GM21825 (cell line): ENCODE data around the gene STIP1.
A peak's percentile ranks its signal among the peaks of the same experiment; 100 is the strongest.

Experiments
- ATAC-seq: cut with Tn5 transposase; IDR thresholded peaks from one replicate; pipeline ENCODE4 v1.9.1; 2021; ENCODE audit warnings: mild to moderate bottlenecking, moderate library complexity; ENCODE audit not compliant: unreplicated experiment

Gene STIP1

DNA sequence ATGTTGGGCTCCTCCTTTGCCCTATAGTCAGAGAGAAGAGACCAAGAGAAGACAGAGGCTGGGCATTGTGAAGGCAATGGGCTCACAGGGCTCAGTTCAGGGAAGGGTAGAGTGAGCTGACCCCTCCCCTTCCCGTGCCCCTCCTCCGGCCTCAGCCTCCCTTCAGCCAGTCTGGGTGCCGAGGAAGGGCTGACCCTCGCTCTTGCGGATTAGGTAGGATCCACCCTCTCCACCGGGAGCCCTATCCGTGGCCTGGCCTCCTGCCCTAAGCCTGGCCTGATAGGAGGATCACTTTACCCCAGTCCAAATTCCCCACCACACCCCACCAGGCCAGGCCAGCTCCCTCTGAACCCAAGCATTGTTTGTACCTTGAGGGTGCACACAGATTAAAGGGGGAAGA, 62.6 kb downstream of the STIP1 start:
- ATAC-seq: no peak

DNA sequence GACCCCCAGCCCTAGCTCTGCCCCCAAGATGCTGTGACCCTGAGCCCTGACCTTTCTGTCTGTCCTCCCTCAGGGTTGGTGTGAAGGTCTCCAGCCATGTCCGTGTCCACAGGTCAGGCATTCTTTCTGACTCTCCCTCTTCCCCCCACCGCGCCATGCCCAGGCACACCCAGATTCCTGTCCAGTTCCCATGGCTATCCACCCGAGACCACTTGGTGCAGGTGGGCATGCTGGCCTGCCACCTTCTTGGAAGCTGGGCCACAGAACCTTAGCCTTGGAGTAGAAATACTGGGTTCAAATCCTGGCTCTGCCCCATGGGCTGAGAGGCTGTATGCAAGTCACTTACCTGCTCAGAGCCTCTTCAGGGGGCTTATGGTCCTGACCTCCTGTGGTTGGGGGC, 63.1 kb downstream of the STIP1 start:
- no peak for ATAC-seq

DNA sequence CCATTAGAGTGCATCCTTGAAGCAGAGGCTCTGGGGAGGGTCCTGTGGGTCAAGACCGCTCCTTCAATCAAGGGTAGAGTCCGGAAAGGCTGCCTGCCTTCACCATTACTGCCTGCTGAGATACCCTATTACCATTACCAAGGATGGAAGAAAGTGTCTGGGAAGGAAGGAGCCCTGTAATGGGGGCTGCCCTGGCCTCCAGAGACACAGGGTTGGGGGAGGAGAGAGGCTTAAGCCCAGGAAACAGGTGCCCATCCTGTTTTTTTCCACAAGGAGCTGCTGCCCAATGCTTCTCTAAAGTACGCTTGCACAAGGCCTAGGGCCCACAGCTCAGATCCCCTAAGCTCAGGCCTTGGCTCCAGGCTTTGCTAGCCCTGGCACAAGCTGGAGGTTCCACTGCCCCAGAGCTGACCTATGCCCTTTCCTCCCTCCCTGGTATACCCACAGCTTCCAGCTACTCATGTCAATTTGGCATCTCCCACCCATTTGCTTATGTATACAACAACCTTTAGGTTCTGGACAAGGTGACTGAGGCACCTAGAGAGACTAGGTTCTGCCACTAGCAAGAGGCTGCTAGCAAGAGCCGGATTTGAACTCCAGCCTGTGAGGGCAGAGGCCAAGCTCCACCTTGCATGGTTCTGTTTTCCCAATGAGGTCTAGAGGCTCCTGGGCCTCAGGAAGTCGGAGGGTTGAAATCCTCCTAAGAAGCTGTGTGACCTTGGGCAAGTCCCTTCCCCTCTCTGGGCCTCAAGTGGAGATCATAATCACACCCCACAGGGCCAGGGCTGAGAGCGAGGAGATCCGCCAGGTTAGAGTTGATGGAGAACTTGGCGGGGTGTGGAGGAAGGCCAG, 63.8 kb downstream of the STIP1 start:
- ATAC-seq: no peak

DNA sequence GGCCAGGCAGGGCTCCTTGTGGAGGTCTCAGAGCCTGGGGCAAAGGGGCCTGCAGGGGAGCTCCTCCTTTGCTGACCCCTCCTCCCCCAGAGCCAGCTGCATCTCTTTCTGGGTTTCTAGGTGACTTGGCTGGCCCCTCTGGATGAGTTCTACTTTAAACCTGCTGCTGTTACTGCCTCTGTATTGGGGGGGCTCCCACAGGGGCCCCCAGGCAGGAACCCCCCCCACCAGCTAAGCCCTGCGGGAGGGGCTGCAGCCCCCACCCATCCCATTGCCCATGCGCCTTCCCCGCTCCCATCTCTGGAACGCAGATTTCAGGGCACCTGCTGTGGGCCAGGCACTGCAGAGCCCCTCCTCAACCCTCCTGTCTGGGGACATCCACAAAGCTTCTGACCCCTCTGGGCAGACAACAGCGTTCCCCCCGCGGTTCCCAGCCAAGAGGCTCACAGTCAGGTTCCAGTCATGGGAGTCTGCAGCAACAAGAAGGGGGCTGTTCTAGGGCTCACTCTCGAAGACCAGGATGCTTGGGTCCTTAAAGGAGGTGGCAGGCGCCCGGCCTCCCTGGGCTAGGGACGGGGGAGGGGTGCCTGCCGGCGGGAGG, 64.5 kb downstream of the STIP1 start:
- no peak for ATAC-seq

DNA sequence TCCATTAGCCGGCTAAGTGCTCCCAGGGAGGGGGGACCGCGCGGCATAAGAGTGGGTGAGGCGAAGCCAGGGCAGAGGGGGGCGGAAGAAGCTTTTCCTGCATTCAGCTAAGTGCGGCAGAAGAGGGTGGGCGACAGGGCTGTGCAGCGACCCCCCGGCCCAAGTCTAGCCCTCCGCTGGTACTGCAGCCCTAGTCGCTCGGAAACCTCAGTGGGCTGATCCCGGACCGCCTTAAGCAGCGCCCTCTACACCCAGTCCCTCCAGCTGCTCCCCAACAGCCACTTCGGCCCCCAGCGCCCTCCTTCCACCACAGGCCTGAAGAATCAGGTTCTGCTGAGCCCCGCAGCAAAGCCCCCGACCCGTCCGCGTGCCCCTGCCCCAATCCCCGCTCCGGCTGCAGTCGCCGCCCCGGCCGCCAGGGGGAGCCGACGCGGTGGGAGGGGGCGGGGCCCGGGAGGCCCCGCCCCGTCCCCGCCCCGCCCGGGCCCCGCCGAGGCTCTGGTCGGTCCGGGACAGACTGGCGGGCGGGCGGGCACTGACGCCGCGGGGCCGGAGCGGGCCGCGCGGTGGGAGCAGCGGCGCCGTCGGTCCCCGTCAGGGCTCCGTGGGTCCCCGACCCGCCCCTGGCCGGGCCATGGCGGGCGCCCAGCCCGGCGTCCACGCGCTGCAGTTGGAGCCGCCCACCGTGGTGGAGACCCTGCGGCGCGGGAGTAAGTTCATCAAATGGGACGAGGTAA, 65.2 kb downstream of the STIP1 start, which contains the start of gene PLCB3:
Gene PLCB3, plus strand, starts transcription at position 515 of the 737 bp plus-strand sequence. Its CDS starts 120 bp downstream, at position 635.
- peak; percentile 38 for ATAC-seq

DNA sequence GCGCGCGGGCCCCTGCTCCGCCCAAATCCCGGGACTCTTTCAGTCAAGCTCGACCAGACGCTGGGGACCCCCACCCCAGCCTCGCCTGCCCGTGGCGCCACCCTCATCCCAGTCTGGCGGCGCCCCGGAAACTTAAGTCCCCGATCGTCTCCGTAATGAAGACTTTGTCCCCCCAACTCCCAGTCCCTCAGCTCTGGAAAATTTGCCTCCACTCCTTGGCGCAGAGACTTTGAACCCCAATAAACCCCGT, 65.7 kb downstream of the STIP1 start:
- no peak for ATAC-seq

DNA sequence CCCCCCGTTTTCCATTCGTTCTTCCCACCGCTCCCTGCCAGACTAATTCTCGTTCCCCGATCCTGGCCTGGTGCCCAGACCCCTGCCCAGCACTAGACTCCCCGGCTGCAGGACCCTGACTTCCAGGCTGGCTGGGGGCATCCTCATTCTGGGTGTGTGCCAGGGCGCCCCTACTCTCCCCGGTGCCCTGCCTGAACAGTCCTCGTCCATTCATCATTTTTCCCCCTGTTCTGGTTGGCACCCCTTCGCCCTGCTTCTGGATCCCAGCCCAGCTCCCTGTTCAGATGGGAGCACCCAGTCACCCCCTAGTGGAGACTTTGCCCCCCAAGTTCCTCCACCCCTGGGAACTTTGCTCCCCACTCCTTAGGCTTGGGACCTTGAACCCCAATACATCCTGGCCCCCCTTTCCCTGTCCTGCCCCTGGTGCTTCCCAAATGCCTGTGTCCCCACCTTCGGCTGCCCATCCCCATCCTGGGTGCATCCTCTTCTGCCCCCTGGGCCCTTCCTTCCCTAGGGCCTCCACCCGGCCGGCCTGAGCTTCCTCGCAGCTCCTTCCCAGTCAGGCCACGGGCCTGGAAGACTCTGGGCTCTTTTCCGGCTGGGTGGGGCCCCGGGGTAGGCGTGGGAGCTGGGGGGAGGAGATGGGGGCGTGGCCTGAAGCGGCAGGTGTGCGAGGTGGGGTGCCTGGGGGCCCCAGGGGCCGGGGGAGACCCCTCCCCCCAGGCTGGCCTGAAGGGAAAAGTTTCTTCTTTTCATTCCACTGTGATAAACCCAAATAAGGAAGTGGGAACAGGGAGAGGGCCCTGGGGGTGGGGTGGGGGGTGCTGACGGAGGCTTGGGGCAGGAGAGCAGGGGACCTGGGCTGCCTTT, 66.3 kb downstream of the STIP1 start:
- no peak for ATAC-seq

DNA sequence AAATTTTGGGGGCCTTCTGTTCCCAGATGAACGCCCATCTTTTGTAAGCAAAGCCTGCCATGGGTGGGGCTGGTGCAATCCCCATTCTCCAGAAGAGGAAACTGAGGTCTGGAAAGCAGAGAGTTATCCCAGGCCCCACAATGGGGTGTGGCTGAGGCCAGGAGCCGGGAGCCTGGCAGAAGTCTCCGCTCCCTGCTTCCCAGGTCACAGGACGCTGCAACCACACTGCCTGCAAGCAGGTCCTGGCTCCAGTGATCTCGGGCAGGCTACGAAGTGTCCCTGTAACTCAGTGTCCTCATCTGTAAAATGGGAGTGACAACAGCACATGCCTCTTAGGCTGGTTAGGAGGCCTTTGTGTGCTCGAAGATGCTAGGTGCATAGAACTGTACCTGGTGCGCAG, 67.1 kb downstream of the STIP1 start:
- ATAC-seq: no peak

DNA sequence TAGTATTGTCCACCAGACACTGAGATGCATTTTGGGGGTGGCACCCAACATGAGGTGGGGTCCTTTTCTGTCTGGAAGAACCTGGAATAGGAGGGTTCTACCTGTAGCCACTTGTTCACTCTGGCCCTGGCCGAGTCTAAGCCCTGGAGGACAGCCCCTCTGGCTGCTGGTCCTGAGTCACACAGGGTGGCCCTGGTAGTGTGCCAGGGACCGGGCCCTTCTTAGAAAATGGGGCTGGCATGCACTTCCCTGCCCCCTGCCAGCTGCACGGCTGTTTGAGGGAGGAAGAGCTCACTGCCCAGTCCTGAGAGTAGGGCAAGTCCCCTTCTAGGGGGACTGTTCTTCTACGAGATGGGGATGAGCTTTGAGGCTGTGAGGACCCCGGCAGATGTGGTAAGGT, 67.5 kb downstream of the STIP1 start:
- ATAC-seq: no peak
